Measurements from ENCODE around the gene CLCN2. TPM values are rescaled to one million over a fixed set of nuclear protein-coding genes. Genes with fewer than 3 reads are reported as not detected.

CLCN2 gene
- polyA plus RNA-seq, 1 experiment, result 2.6 TPM

DNA sequence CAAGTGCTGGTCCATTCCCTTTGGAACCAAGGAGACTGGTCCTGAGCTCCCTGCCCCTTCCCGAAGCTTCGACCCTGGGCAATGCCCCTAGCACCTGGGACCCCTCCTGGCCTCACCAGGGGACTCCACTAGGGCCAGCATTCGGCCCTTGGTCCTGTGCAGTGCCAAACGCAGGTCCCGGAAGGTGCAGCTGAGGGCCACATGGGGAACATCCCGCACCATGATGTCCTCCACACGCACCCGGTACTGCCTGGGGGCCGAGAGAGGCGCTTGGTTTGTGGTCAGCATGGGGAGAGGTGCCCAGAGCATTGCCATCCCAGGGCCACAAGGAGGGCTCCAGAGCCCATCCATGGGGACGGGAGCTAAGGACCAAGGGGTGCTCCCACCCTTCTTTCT is 7.9 kb downstream of the CLCN2 start:
- Histone ChIP-seq H3K4me3 (ENCODE audit: low read depth, low read length) (no peak overlapping the region), H3K27me3 (ENCODE audit: control insufficient read depth, insufficient read depth, low read length) (no peaks in the 10 kb centered on the region), H3K36me3 (ENCODE audit: control insufficient read depth, insufficient read depth, low read length) (peaks cover 7% of the 10 kb centered on the region)
- DNase-seq (ENCODE audit: low read depth), result no peak
- POLR2A ChIA-PET, result no interaction called here
- no peak for TF ChIP-seq CTCF (IDR thresholded peaks at IDR 0.05; ENCODE audit: insufficient read depth, low read depth, low read length)
- CTCF ChIA-PET, result interaction anchor here (0.5 to 4.9 kb wide), 12 partner anchors 12 to 336 kb away, joined by 3 to 65 read pairs (median 4); partner anchors contain the start of genes ABCC5, EPHB3 and FAM131A

GRCh38 chr3:184352897-184353545 is 8.4 kb downstream of the CLCN2 start:
- no peak for TF ChIP-seq CTCF (IDR thresholded peaks at IDR 0.05; ENCODE audit: insufficient read depth, low read depth, low read length)
- CTCF ChIA-PET, result interaction anchor here (0.7 to 4.9 kb wide), 12 partner anchors 11 to 335 kb away, joined by 3 to 65 read pairs (median 4); partner anchors contain the start of genes ABCC5, EPHB3 and FAM131A
- no peak for DNase-seq (ENCODE audit: low read depth)
- Histone ChIP-seq H3K36me3 (ENCODE audit: control insufficient read depth, insufficient read depth, low read length) (peaks cover 7% of the 10 kb centered on the region), H3K27me3 (ENCODE audit: control insufficient read depth, insufficient read depth, low read length) (no peaks in the 10 kb centered on the region), H3K4me3 (ENCODE audit: low read depth, low read length) (no peak overlapping the region)
- POLR2A ChIA-PET, result no interaction called here

- H3K27me3 ChIP-seq (ENCODE audit: control insufficient read depth, insufficient read depth, low read length), result no peaks in the 10 kb centered on the region
- ChIA-PET CTCF (interaction anchor here (0.7 to 4.9 kb wide), 4 partner anchors 11 to 189 kb away, joined by 3 to 65 read pairs (median 3); partner anchors contain the start of gene FAM131A), POLR2A (no interaction called here)
- no peak for DNase-seq (ENCODE audit: low read depth)
- peaks cover 7% of the 10 kb centered on the region for H3K36me3 ChIP-seq (ENCODE audit: control insufficient read depth, insufficient read depth, low read length)
- no peak for TF ChIP-seq CTCF (IDR thresholded peaks at IDR 0.05; ENCODE audit: insufficient read depth, low read depth, low read length)
- H3K4me3 ChIP-seq (ENCODE audit: low read depth, low read length), result no peak overlapping the region
Observed at GRCh38 chr3:184352149-184352785, 9.1 kb downstream of the CLCN2 start.

DNA sequence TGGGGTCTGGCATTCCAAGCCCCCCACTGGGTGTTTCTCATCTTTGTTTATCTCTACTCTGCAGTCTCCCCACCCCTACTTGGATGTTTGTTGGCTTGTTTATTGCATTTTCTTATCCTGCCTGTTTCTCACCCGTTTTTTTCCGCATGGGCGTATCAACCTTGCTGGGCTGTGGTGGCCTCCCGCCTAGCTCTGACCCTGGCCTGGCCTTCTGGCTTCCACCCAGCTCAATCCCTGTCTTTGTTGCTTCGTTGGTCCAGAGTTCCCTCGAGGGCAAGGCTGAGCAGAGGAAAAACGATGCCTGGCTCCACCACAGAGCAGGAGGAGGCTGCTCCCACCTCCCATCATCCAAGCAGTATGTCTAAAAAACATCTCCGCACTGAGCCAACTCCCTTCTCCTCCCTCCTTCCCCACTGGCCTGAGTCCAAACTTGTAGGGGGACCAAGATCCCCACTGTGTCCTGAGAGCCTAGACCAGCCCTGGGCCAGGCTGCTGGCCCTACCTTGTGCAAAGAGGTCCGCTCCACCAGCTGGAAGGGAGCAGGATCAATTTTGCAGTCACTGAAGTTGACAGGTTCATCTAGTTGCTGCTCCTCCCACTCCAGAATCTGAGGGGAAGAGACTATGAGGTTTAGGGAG is 9.8 kb downstream of the CLCN2 start:
- DNase-seq (ENCODE audit: low read depth), result no peak
- CTCF ChIA-PET, result interaction anchor here (1.0 to 4.9 kb wide), 2 partner anchors 10 to 162 kb away, joined by 4 to 65 read pairs; partner anchors contain the start of gene FAM131A
- Histone ChIP-seq H3K4me3 (ENCODE audit: low read depth, low read length) (no peak overlapping the region), H3K27me3 (ENCODE audit: control insufficient read depth, insufficient read depth, low read length) (no peaks in the 10 kb centered on the region), H3K36me3 (ENCODE audit: control insufficient read depth, insufficient read depth, low read length) (peaks cover 6% of the 10 kb centered on the region)
- POLR2A ChIA-PET, result no interaction called here
- no peak for TF ChIP-seq CTCF (IDR thresholded peaks at IDR 0.05; ENCODE audit: insufficient read depth, low read depth, low read length)

- ChIA-PET CTCF (interaction anchor here (1.0 kb wide), 1 partner anchor 163 kb away, joined by 4 read pairs; no protein-coding TSS in a partner anchor), POLR2A (no interaction called here)
- Histone ChIP-seq H3K27me3 (ENCODE audit: control insufficient read depth, insufficient read depth, low read length) (no peaks in the 10 kb centered on the region), H3K36me3 (ENCODE audit: control insufficient read depth, insufficient read depth, low read length) (peaks cover 5% of the 10 kb centered on the region), H3K4me3 (ENCODE audit: low read depth, low read length) (no peak overlapping the region)
- TF ChIP-seq CTCF (IDR thresholded peaks at IDR 0.05; ENCODE audit: insufficient read depth, low read depth, low read length), result no peak
- no peak for DNase-seq (ENCODE audit: low read depth)
Observed at GRCh38 chr3:184350618-184351017, 10.8 kb downstream of the CLCN2 start.
